ENCODE data around the gene CBX4. TPM values are rescaled to one million over a fixed set of nuclear protein-coding genes. Genes with fewer than 3 reads are reported as not detected.
A peak's percentile ranks its signal among the peaks of the same experiment; 100 is the strongest.

The CBX4 gene
- total RNA-seq, 6 donors from 2014 or later: 17.0 to 33.3 (median 25.0) TPM

- Histone ChIP-seq H3K27me3 (no peaks in the 10 kb centered on the region), H3K4me1 (no peaks in the 10 kb centered on the region), H3K27ac (no peak overlapping the region), H3K36me3 (no peaks in the 10 kb centered on the region), H3K9me3 (no peaks in the 10 kb centered on the region), H3K4me3 (no peak overlapping the region)
- TF ChIP-seq POLR2AphosphoS5 (IDR thresholded peaks at IDR 0.05) (no peak), POLR2A (IDR thresholded peaks at IDR 0.05) (no peak), EP300 (IDR thresholded peaks at IDR 0.05) (no peak), CTCF (IDR thresholded peaks at IDR 0.05) (no peak)
- DNase-seq: no peak
- WGBS, 2 donors: 76 to 80% methylated on average over 20 of the region's 20 CpGs
- ATAC-seq (ENCODE audit: low FRiP score in 2 of 2): no peak
Observed at GRCh38 chr17:79864617-79865250, 25.5 kb upstream of the CBX4 start.

GRCh38 chr17:79864147-79864546 lies 24.9 kb upstream of the CBX4 start:
- TF ChIP-seq EP300 (IDR thresholded peaks at IDR 0.05): no peak
- no peak for TF ChIP-seq CTCF (IDR thresholded peaks at IDR 0.05)
- H3K27me3 ChIP-seq: no peaks in the 10 kb centered on the region
- no peaks in the 10 kb centered on the region for H3K9me3 ChIP-seq
- H3K27ac ChIP-seq: no peak overlapping the region
- ATAC-seq (ENCODE audit: low FRiP score in 2 of 2): no peak
- H3K36me3 ChIP-seq: no peaks in the 10 kb centered on the region
- 82 to 89% methylated on average over 9 of the region's 9 CpGs for WGBS, 2 donors
- no peaks in the 10 kb centered on the region for H3K4me1 ChIP-seq
- no peak overlapping the region for H3K4me3 ChIP-seq
- no peak for DNase-seq

- Histone ChIP-seq H3K27me3 (no peaks in the 10 kb centered on the region), H3K9me3 (no peaks in the 10 kb centered on the region), H3K36me3 (no peaks in the 10 kb centered on the region), H3K4me1 (no peaks in the 10 kb centered on the region), H3K4me3 (no peak overlapping the region), H3K27ac (no peak overlapping the region)
- WGBS, 2 donors: 76 to 80% methylated on average over 13 of the region's 13 CpGs
- TF ChIP-seq POLR2A (IDR thresholded peaks at IDR 0.05): no peak
- TF ChIP-seq EP300 (IDR thresholded peaks at IDR 0.05): no peak
- TF ChIP-seq CTCF (IDR thresholded peaks at IDR 0.05): no peak
- no peak for TF ChIP-seq POLR2AphosphoS5 (IDR thresholded peaks at IDR 0.05)
- ATAC-seq (ENCODE audit: low FRiP score in 2 of 2) (peak in 1 of 2 donors; percentile 27), DNase-seq (peak in 1 of 2 donors; percentile 31)
Observed at GRCh38 chr17:79862771-79863440, 23.7 kb upstream of the CBX4 start.

GRCh38 chr17:79862238-79862637 lies 23.0 kb upstream of the CBX4 start:
- no peak for TF ChIP-seq EP300 (IDR thresholded peaks at IDR 0.05)
- no peak for TF ChIP-seq POLR2A (IDR thresholded peaks at IDR 0.05)
- no peak for TF ChIP-seq POLR2AphosphoS5 (IDR thresholded peaks at IDR 0.05)
- no peak for TF ChIP-seq CTCF (IDR thresholded peaks at IDR 0.05)
- no peaks in the 10 kb centered on the region for H3K36me3 ChIP-seq

More at GRCh38 chr17:79862238-79862637, 23.0 kb upstream of the CBX4 start:
- H3K4me3 ChIP-seq: no peak overlapping the region
- H3K27ac ChIP-seq: no peak overlapping the region
- H3K9me3 ChIP-seq: no peaks in the 10 kb centered on the region
- no peak for DNase-seq
- no peaks in the 10 kb centered on the region for H3K27me3 ChIP-seq
- no peaks in the 10 kb centered on the region for H3K4me1 ChIP-seq
- 39 to 53% methylated on average over 5 of the region's 5 CpGs for WGBS, 2 donors
- ATAC-seq (ENCODE audit: low FRiP score in 2 of 2): no peak

All from upper lobe of left lung (tissue), 6 donors.